ENCODE results near the gene TMEM87B.

The TMEM87B gene

GRCh38 chr2:112024231-112024630 lies 30.8 kb upstream of the TMEM87B start:
- DNase-seq (ENCODE audit: low read depth): no peak
- TF ChIP-seq CTCF (IDR thresholded peaks at IDR 0.05; ENCODE audit: low read depth, low read length, missing control alignments): no peak
- no peak overlapping the region for H3K4me3 ChIP-seq (ENCODE audit: low read depth, low read length)

GRCh38 chr2:112024896-112025491 lies 30.1 kb upstream of the TMEM87B start:
- DNase-seq (ENCODE audit: low read depth): no peak
- no peak for TF ChIP-seq CTCF (IDR thresholded peaks at IDR 0.05; ENCODE audit: low read depth, low read length, missing control alignments)
- no peak overlapping the region for H3K4me3 ChIP-seq (ENCODE audit: low read depth, low read length)

DNA sequence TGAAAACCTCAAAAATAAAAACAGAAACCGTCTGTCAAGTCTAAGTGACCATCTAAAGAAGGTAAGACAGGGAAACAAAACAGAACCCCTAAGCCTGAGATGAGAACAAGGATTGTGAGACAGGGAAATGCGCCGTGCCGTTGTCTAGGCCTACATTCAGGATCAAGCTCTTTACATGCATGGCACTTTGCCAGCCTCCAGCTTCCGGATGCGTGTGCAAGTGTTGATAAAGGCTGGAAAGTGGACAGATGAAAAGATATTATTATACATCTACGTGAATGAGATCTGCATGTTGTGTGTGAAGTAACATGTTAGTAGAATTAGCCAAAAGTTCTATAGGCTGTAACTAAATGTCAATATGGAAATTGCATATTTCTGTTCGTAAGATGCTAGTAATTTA lies 28.6 kb upstream of the TMEM87B start:
- H3K4me3 ChIP-seq (ENCODE audit: low read depth, low read length): no peak overlapping the region
- no peak for TF ChIP-seq CTCF (IDR thresholded peaks at IDR 0.05; ENCODE audit: low read depth, low read length, missing control alignments)
- DNase-seq (ENCODE audit: low read depth): no peak

- no peak for DNase-seq (ENCODE audit: low read depth)
- H3K4me3 ChIP-seq (ENCODE audit: low read depth, low read length): no peak overlapping the region
- TF ChIP-seq CTCF (IDR thresholded peaks at IDR 0.05; ENCODE audit: low read depth, low read length, missing control alignments): no peak
Measured at GRCh38 chr2:112027767-112028166, 27.3 kb upstream of the TMEM87B start.

- no peak for DNase-seq (ENCODE audit: low read depth)
- TF ChIP-seq CTCF (IDR thresholded peaks at IDR 0.05; ENCODE audit: low read depth, low read length, missing control alignments): no peak
- H3K4me3 ChIP-seq (ENCODE audit: low read depth, low read length): no peak overlapping the region
Measured at GRCh38 chr2:112029164-112029563, 25.9 kb upstream of the TMEM87B start.

- DNase-seq (ENCODE audit: low read depth): no peak
- H3K4me3 ChIP-seq (ENCODE audit: low read depth, low read length): no peak overlapping the region
- TF ChIP-seq CTCF (IDR thresholded peaks at IDR 0.05; ENCODE audit: low read depth, low read length, missing control alignments): no peak
Measured at GRCh38 chr2:112031473-112032223, 23.4 kb upstream of the TMEM87B start.

DNA sequence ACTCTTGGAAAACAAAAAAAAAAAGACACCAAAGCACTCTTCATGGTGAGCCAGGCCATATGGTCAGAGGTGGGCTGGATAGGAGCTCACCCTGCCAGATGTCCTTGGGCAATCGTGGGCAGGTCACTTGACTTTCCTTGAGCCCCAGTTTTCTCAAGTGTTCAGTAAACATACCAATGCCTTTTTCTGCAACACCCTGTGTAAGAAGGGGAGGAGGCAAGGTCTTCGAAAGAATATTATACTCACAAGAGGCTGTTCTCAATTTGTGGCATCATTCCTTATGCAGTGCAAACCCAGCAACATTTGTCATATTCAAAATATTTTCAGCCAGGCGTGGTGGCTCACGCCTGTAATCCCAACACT lies 22.9 kb upstream of the TMEM87B start:
- no peak for DNase-seq (ENCODE audit: low read depth)
- no peak for TF ChIP-seq CTCF (IDR thresholded peaks at IDR 0.05; ENCODE audit: low read depth, low read length, missing control alignments)
- H3K4me3 ChIP-seq (ENCODE audit: low read depth, low read length): no peak overlapping the region
